Nephron (organoid): ENCODE data around the gene SLC4A8.

Source experiments
- H3K27ac Mint-ChIP-seq, 3 experiments: 2 replicates each; pipeline ENCODE4 v1.8.0; 2020; ENCODE audit warnings: mixed read lengths in 3 of 3, mild to moderate bottlenecking in 2 of 3, moderate library complexity in 1 of 3
- H3K27me3 Mint-ChIP-seq: 2 replicates; pipeline ENCODE4 v1.8.0; 2021; ENCODE audit warnings: low read depth, mild to moderate bottlenecking, moderate library complexity, mixed read lengths
- H3K36me3 Mint-ChIP-seq: 2 replicates; pipeline ENCODE4 v1.8.0; 2020; ENCODE audit warnings: low read depth, mixed read lengths
- H3K4me1 Mint-ChIP-seq: 2 replicates; pipeline ENCODE4 v1.8.0; 2020; ENCODE audit warnings: mixed read lengths
- H3K4me3 Mint-ChIP-seq, 3 experiments: 2 replicates each; pipeline ENCODE4 v1.8.0; 2020; ENCODE audit warnings: mild to moderate bottlenecking in 3 of 3, mixed read lengths in 3 of 3, moderate library complexity in 2 of 3
- H3K9me3 Mint-ChIP-seq: 2 replicates; pipeline ENCODE4 v1.8.0; 2020; ENCODE audit warnings: mixed read lengths
- CTCF ChIP-seq, 3 experiments: fragments of 200-600 bp; sonication (generic); IDR thresholded peaks; one replicate each; pipeline ENCODE4 v1.5.0; 2021; ENCODE audit warnings: antibody characterized with exemption in 3 of 3; ENCODE audit not compliant: unreplicated experiment in 3 of 3

The SLC4A8 gene

GRCh38 chr12:51392556-51393237, 31.9 kb upstream of the SLC4A8 start:
- Mint-ChIP-seq H3K27ac (no peak overlapping the region), H3K4me3 (peak overlapping the region; percentile 65 to 76 (median 75)), H3K27me3 (peaks cover 80% of the 10 kb centered on the region), H3K36me3 (no peaks in the 10 kb centered on the region), H3K9me3 (no peaks in the 10 kb centered on the region), H3K4me1 (peaks cover 18% of the 10 kb centered on the region)
- no peak for TF ChIP-seq CTCF (IDR thresholded peaks at IDR 0.05; ENCODE audit: unreplicated experiment in 3 of 3)

GRCh38 chr12:51393676-51394545, 30.7 kb upstream of the SLC4A8 start:
- Mint-ChIP-seq H3K27me3 (peaks cover 81% of the 10 kb centered on the region), H3K27ac (peak overlapping the region in 1 of 3 experiments; percentile 29), H3K4me1 (peaks cover 8% of the 10 kb centered on the region), H3K4me3 (peak overlapping the region; percentile 52 to 75 (median 53)), H3K9me3 (no peaks in the 10 kb centered on the region), H3K36me3 (no peaks in the 10 kb centered on the region)
- no peak for TF ChIP-seq CTCF (IDR thresholded peaks at IDR 0.05; ENCODE audit: unreplicated experiment in 3 of 3)

GRCh38 chr12:51395283-51396230, 29.1 kb upstream of the SLC4A8 start:
- no peak for TF ChIP-seq CTCF (IDR thresholded peaks at IDR 0.05; ENCODE audit: unreplicated experiment in 3 of 3)
- H3K27ac Mint-ChIP-seq: no peak overlapping the region
- peaks cover 7% of the 10 kb centered on the region for H3K4me1 Mint-ChIP-seq
- H3K4me3 Mint-ChIP-seq: peak overlapping the region in 1 of 3 experiments; percentile 22
- no peaks in the 10 kb centered on the region for H3K9me3 Mint-ChIP-seq
- no peaks in the 10 kb centered on the region for H3K36me3 Mint-ChIP-seq
- H3K27me3 Mint-ChIP-seq: peaks cover 80% of the 10 kb centered on the region

- Mint-ChIP-seq H3K27me3 (peaks cover 61% of the 10 kb centered on the region), H3K4me3 (no peak overlapping the region), H3K27ac (no peak overlapping the region), H3K9me3 (no peaks in the 10 kb centered on the region), H3K36me3 (no peaks in the 10 kb centered on the region), H3K4me1 (no peaks in the 10 kb centered on the region)
- no peak for TF ChIP-seq CTCF (IDR thresholded peaks at IDR 0.05; ENCODE audit: unreplicated experiment in 3 of 3)
Observed at GRCh38 chr12:51397670-51398069, 27.0 kb upstream of the SLC4A8 start.

- no peak for TF ChIP-seq CTCF (IDR thresholded peaks at IDR 0.05; ENCODE audit: unreplicated experiment in 3 of 3)
- H3K27me3 Mint-ChIP-seq: peaks cover 51% of the 10 kb centered on the region
- no peaks in the 10 kb centered on the region for H3K4me1 Mint-ChIP-seq
- H3K9me3 Mint-ChIP-seq: no peaks in the 10 kb centered on the region
- H3K36me3 Mint-ChIP-seq: no peaks in the 10 kb centered on the region
- H3K27ac Mint-ChIP-seq: no peak overlapping the region
- H3K4me3 Mint-ChIP-seq: no peak overlapping the region
Observed at GRCh38 chr12:51399891-51400290, 24.7 kb upstream of the SLC4A8 start.
